ENCODE data around the gene MLX. TPM values are rescaled to one million over a fixed set of nuclear protein-coding genes. Genes with fewer than 3 reads are reported as not detected.

Gene MLX
- 10 to 100 TPM; 39.6 to 55.3 TPM for total RNA-seq

GRCh38 chr17:42566883-42567573 lies at the start of gene MLX:
Gene MLX (plus strand): TSS chr17:42567100. CDS start chr17:42567125, 25 bp downstream.

GRCh38 chr17:42536048-42536371 lies 30.9 kb upstream of the MLX start, which contains the start of gene NAGLU:
Gene NAGLU (plus strand): TSS chr17:42536241. CDS start chr17:42536273, 32 bp downstream.

GRCh38 chr17:42552736-42553135 lies 14.2 kb upstream of the MLX start, which contains the start of gene HSD17B1:
Gene HSD17B1 (plus strand): TSS chr17:42552923. CDS start chr17:42552934, 11 bp downstream.

GRCh38 chr17:42561897-42562387 lies 5.0 kb upstream of the MLX start, which contains the start of gene COASY:
Gene COASY (plus strand): TSS chr17:42562148. CDS start chr17:42562623, 475 bp downstream.

GRCh38 chr17:42577532-42578281 lies 10.8 kb downstream of the MLX start, which contains the start of gene PSMC3IP:
Gene PSMC3IP (minus strand): TSS chr17:42577729. CDS start chr17:42577686, 43 bp downstream.

GRCh38 chr17:42609182-42609813 lies 42.4 kb downstream of the MLX start, which contains the start of the genes RETREG3 and TUBG1:
Gene RETREG3 (minus strand): TSS chr17:42609374. CDS start chr17:42609324, 50 bp downstream.
Gene TUBG1 (plus strand): TSS chr17:42609683. CDS start chr17:42609738, 55 bp downstream.

Other genes with a start within 250 kb of the MLX start
- gene STAT3, start 178.7 kb upstream of the MLX start, total RNA-seq = 100 to 1,000 TPM; 142 to 172 TPM
- gene CAVIN1, start 143.8 kb upstream of the MLX start, total RNA-seq = 100 to 1,000 TPM; 118 to 153 TPM
- gene ATP6V0A1, start 108.2 kb upstream of the MLX start, total RNA-seq = 100 to 1,000 TPM; 108 to 158 TPM
- 10 to 100 TPM; 43.6 to 83.6 TPM for gene NAGLU, start 30.9 kb upstream of the MLX start, total RNA-seq
- gene HSD17B1, start 14.2 kb upstream of the MLX start, total RNA-seq = 1 to 10 TPM in 1 of 2 donors, under 1 TPM in 1; 1.00 to 1.0 TPM
- 10 to 100 TPM; 19.6 to 32.6 TPM for gene COASY, start 5.0 kb upstream of the MLX start, total RNA-seq
- gene PSMC3IP, start 10.6 kb downstream of the MLX start, total RNA-seq = 1 to 10 TPM; 7.9 to 9.0 TPM
- gene RETREG3, start 42.3 kb downstream of the MLX start, total RNA-seq = 10 to 100 TPM; 69.3 to 91.9 TPM
- gene TUBG1, start 42.6 kb downstream of the MLX start, total RNA-seq = 100 to 1,000 TPM in 1 of 2 donors, 10 to 100 TPM in 1; 49.2 to 131 TPM
- gene TUBG2, start 92.2 kb downstream of the MLX start, total RNA-seq = 10 to 100 TPM; 11.3 to 16.9 TPM
- gene PLEKHH3, start 109.9 kb downstream of the MLX start, total RNA-seq = 1 to 10 TPM; 8.3 to 10.0 TPM
- 1 to 10 TPM; 1.3 to 1.7 TPM for gene CCR10, start 114.7 kb downstream of the MLX start, total RNA-seq
- 10 to 100 TPM in 1 of 2 donors, 1 to 10 TPM in 1; 8.0 to 34.1 TPM for gene CNTNAP1, start 115.4 kb downstream of the MLX start, total RNA-seq
- 10 to 100 TPM; 11.0 to 24.8 TPM for gene EZH1, start 177.9 kb downstream of the MLX start, total RNA-seq
- 1 to 10 TPM in 1 of 2 donors, under 1 TPM in 1; 0.67 to 1.0 TPM for gene RAMP2, start 194.1 kb downstream of the MLX start, total RNA-seq
- gene VPS25, start 206.3 kb downstream of the MLX start, total RNA-seq = 10 to 100 TPM; 63.3 to 73.3 TPM
- gene WNK4, start 213.5 kb downstream of the MLX start, total RNA-seq = not detected
- gene COA3, start 231.6 kb downstream of the MLX start, total RNA-seq = 10 to 100 TPM; 68.8 to 96.9 TPM
- gene CNTD1, start 231.8 kb downstream of the MLX start, total RNA-seq = under 1 TPM in 1 of 2 donors, not detected in 1; under 0.01 TPM

All from melanocyte of skin (primary cell).